Nephron progenitor cell (in vitro differentiated cells): ENCODE results near the gene PVALEF.

ENCODE experiments used
- DNase-seq: peaks from one replicate; pipeline ENCODE4 v3.0.0; 2021
- H3K27ac Mint-ChIP-seq: 2 replicates; pipeline ENCODE4 v1.8.0; 2021; ENCODE audit warnings: mild to moderate bottlenecking, moderate library complexity, mixed read lengths
- H3K27me3 Mint-ChIP-seq: 2 replicates; pipeline ENCODE4 v1.8.0; 2021; ENCODE audit warnings: mild to moderate bottlenecking, low read depth, mixed read lengths; ENCODE audit not compliant: poor library complexity
- H3K36me3 Mint-ChIP-seq: 2 replicates; pipeline ENCODE4 v1.8.0; 2021; ENCODE audit warnings: low read depth, mixed read lengths
- H3K4me1 Mint-ChIP-seq: 2 replicates; pipeline ENCODE4 v1.8.0; 2021; ENCODE audit warnings: mixed read lengths
- H3K4me3 Mint-ChIP-seq: 2 replicates; pipeline ENCODE4 v1.8.0; 2021; ENCODE audit warnings: mild to moderate bottlenecking, moderate library complexity, mixed read lengths
- H3K9me3 Mint-ChIP-seq: 2 replicates; pipeline ENCODE4 v1.8.0; 2021; ENCODE audit warnings: mild to moderate bottlenecking, moderate library complexity, mixed read lengths
- TF ChIP-seq, protein P1 (sequence below): fragments of 200-600 bp; sonication (generic); IDR thresholded peaks from 2 replicates; pipeline ENCODE4 v1.5.0; 2021; ENCODE audit warnings: antibody characterized with exemption

The PVALEF gene

DNA sequence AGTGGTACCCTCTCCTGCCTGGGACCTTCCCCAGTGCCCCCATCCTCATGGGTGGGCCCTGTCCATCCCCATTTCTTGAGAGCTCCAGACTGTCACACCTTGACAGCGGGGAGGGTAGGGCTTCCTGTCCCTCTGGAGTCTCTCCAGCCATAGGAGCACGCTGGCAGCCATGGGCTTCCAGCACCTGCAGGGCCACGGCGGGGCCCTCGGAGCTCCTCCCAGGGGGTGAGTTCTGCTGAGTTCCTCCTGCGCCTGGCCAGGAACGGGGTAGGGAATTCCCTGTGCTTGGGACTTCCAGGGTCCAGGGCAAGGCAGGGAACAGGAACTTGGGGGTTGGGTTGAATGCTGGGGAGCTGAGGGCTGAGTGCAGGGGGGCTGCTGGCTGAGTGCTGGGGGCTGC, 23.7 kb downstream of the PVALEF start:
- Mint-ChIP-seq H3K27ac (peak overlapping the region; percentile 71), H3K4me1 (peaks cover 12% of the 10 kb centered on the region), H3K36me3 (no peaks in the 10 kb centered on the region), H3K4me3 (no peak overlapping the region), H3K9me3 (no peaks in the 10 kb centered on the region), H3K27me3 (no peaks in the 10 kb centered on the region)
- TF ChIP-seq, protein P1, sequence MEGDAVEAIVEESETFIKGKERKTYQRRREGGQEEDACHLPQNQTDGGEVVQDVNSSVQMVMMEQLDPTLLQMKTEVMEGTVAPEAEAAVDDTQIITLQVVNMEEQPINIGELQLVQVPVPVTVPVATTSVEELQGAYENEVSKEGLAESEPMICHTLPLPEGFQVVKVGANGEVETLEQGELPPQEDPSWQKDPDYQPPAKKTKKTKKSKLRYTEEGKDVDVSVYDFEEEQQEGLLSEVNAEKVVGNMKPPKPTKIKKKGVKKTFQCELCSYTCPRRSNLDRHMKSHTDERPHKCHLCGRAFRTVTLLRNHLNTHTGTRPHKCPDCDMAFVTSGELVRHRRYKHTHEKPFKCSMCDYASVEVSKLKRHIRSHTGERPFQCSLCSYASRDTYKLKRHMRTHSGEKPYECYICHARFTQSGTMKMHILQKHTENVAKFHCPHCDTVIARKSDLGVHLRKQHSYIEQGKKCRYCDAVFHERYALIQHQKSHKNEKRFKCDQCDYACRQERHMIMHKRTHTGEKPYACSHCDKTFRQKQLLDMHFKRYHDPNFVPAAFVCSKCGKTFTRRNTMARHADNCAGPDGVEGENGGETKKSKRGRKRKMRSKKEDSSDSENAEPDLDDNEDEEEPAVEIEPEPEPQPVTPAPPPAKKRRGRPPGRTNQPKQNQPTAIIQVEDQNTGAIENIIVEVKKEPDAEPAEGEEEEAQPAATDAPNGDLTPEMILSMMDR = no peak
- DNase-seq = no peak

DNA sequence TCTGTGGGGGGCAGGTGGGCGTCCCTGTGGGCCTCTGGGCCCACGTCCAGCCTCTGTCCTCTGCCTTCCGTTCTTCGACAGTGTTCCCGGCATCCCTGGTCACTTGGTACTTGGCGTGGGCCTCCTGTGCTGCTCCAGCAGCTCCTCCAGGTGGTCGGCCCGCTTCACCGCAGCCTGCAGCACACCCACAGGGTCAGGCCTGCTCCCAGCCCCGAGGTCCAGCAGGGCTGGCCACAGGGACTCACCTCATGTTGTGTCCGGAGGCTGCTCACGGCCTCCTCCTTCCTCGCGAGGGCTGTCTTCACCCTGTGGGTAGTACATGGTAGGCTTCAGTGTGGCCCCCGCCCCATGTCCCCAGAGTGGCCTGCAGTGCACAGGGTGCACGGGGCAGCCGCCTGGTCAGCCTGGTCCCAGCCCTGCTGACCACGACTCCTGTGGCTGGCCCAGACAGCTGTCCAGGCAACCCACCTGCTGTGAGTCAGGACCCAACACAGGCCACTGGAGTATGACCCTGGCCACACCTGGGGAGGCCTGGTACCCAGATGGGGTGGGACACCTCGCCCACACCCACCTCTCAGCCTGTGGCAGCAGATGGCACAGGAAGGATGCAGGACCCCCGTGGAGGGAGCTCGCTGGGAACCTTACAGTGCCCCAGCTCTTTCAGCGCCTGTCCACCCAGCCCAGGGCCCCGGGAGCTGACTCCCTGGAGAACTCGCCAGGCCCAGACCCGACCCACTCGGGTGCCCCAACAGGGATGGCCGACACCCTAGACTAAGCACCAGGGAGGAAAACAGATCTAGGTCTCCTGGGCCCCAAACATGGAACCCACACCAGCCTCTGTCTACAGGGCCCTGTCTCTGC, 24.6 kb downstream of the PVALEF start:
- peaks cover 5% of the 10 kb centered on the region for H3K4me1 Mint-ChIP-seq
- no peak overlapping the region for H3K4me3 Mint-ChIP-seq
- H3K27me3 Mint-ChIP-seq = no peaks in the 10 kb centered on the region
- TF ChIP-seq, protein P1 = no peak
- H3K27ac Mint-ChIP-seq = no peak overlapping the region
- no peaks in the 10 kb centered on the region for H3K36me3 Mint-ChIP-seq
- no peaks in the 10 kb centered on the region for H3K9me3 Mint-ChIP-seq
- peak; percentile 44 for DNase-seq

DNA sequence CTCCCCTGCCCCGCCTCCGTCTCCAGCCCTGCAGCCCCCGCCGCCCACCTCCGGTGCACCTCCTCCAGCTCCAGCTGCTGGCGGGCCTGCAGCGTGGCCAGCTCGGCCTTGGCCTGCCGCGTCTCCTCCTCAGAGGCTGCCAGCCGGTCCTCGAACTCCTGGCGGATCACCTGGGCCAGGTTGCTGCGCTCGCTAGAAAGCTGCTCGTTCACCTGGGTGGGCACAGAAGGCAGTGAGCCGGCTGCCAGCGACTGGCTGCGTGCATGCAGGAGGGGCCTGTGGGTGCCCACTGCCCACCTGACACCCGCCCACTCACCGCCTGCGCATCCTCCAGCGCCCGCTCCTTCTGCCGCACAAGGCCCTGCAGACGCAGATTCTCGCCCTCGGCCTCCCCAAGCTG, 25.3 kb downstream of the PVALEF start:
- Mint-ChIP-seq H3K4me3 (no peak overlapping the region), H3K27ac (no peak overlapping the region), H3K36me3 (no peaks in the 10 kb centered on the region), H3K4me1 (no peaks in the 10 kb centered on the region), H3K27me3 (no peaks in the 10 kb centered on the region), H3K9me3 (no peaks in the 10 kb centered on the region)
- DNase-seq = no peak
- TF ChIP-seq, protein P1 = no peak

- no peaks in the 10 kb centered on the region for H3K4me1 Mint-ChIP-seq
- TF ChIP-seq, protein P1 = no peak
- H3K4me3 Mint-ChIP-seq = no peak overlapping the region
Observed at GRCh38 chr17:81191116-81191515, 25.8 kb downstream of the PVALEF start.

DNA sequence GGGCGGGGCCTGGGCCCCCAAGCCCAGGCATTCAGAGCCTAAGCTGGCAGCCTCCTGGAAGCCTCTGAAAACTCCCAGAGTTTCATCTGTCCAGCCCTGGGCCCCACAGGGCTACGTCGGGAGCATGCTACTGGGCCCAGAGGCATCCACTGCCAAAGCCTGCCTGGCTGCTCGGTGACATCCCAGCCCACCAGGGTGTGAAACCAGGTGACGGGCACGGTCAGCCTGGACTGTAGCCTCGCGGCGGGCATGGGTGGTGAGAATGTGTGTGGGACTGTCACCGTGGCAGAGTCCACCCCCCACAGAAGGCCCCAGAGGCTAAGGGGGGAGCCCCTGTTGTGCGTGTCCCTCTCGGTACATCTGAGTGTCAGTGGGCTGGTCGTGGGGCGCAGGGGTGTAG, 26.3 kb downstream of the PVALEF start:
- no peak overlapping the region for H3K4me3 Mint-ChIP-seq
- no peaks in the 10 kb centered on the region for H3K4me1 Mint-ChIP-seq
- no peak overlapping the region for H3K27ac Mint-ChIP-seq
- H3K27me3 Mint-ChIP-seq = no peaks in the 10 kb centered on the region
- DNase-seq = no peak
- TF ChIP-seq, protein P1 = no peak
- no peaks in the 10 kb centered on the region for H3K9me3 Mint-ChIP-seq
- H3K36me3 Mint-ChIP-seq = no peaks in the 10 kb centered on the region

More at GRCh38 chr17:81191116-81191515, 25.8 kb downstream of the PVALEF start:
- no peak for DNase-seq
- no peak overlapping the region for H3K27ac Mint-ChIP-seq
- H3K9me3 Mint-ChIP-seq = no peaks in the 10 kb centered on the region
- no peaks in the 10 kb centered on the region for H3K27me3 Mint-ChIP-seq
- H3K36me3 Mint-ChIP-seq = no peaks in the 10 kb centered on the region
